Thyroid gland (tissue), 4 donors: ENCODE measurements around the gene DPEP1.

Experiments used
- POLR2A ChIP-seq, 2 donors: fragments of 450-650 bp; IDR thresholded peaks; one replicate each; pipeline ENCODE4 v1.6.1; 2017; ENCODE audit warnings: antibody characterized with exemption in 2 of 2, mild to moderate bottlenecking in 2 of 2, moderate library complexity in 1 of 2
- TF ChIP-seq, protein P1 (sequence below), 6 experiments: fragments of 200-600 bp in 3 of 6; fragments of 450-650 bp in 3 of 6; sonication (generic) in 3 of 6; IDR thresholded peaks; one replicate each; pipeline ENCODE4 v1.5.1; 2016 to 2019; ENCODE audit warnings: antibody characterized with exemption in 6 of 6, mild to moderate bottlenecking in 2 of 6, inconsistent platforms in 1 of 6, moderate library complexity in 1 of 6

DNA sequence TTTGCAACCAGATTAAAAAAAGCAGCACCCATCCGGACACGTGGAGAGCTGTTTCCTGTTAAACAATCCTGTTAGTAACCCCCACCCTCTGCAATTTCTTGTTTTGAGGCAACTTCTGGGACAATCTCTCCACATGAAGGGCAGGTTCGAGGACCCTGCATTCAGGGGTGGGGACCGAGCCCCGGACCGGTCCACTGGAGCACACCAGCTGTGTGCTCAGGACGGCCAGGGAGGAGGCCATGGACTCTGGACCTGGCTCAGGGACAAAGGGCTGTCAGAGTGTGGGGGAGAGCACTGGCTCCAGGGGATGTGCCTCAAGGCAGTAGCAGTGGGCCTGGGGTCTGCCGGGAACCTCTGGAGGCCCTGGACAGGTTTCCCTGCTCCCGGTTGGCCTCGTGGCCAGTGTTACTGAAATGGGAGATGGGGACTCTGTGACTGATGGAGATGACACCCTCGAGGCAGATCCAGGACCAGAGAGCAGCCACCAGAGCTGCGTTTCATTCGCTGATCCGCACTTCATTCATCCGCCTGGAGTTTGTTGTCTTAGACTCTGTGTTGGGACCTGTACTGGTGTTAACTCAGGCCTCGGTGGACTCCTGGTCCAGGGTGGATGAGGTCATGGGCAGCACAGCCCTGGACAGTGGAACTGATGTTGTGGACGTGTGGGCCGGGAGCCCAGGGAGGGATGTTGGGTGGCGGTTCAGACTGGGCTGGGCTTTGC, 40.8 kb upstream of the DPEP1 start:
- TF ChIP-seq, protein P1, sequence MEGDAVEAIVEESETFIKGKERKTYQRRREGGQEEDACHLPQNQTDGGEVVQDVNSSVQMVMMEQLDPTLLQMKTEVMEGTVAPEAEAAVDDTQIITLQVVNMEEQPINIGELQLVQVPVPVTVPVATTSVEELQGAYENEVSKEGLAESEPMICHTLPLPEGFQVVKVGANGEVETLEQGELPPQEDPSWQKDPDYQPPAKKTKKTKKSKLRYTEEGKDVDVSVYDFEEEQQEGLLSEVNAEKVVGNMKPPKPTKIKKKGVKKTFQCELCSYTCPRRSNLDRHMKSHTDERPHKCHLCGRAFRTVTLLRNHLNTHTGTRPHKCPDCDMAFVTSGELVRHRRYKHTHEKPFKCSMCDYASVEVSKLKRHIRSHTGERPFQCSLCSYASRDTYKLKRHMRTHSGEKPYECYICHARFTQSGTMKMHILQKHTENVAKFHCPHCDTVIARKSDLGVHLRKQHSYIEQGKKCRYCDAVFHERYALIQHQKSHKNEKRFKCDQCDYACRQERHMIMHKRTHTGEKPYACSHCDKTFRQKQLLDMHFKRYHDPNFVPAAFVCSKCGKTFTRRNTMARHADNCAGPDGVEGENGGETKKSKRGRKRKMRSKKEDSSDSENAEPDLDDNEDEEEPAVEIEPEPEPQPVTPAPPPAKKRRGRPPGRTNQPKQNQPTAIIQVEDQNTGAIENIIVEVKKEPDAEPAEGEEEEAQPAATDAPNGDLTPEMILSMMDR (IDR thresholded peaks at IDR 0.05): no peak
- no peak for TF ChIP-seq POLR2A (IDR thresholded peaks at IDR 0.05)
